CD4-positive, alpha-beta T cell treated with Interferon gamma for 1 hour (primary cell): ENCODE results near the gene SLC4A1AP.
"Not testable (repeated sequence)": the region's sequence is repeated elsewhere in the genome, so short reads cannot be mapped to it uniquely, and the experiment has no call there.

ENCODE experiments used
- DNase-seq: peaks from one replicate; pipeline ENCODE4 v3.0.0-alpha.2; 2020

The SLC4A1AP gene, protein sequence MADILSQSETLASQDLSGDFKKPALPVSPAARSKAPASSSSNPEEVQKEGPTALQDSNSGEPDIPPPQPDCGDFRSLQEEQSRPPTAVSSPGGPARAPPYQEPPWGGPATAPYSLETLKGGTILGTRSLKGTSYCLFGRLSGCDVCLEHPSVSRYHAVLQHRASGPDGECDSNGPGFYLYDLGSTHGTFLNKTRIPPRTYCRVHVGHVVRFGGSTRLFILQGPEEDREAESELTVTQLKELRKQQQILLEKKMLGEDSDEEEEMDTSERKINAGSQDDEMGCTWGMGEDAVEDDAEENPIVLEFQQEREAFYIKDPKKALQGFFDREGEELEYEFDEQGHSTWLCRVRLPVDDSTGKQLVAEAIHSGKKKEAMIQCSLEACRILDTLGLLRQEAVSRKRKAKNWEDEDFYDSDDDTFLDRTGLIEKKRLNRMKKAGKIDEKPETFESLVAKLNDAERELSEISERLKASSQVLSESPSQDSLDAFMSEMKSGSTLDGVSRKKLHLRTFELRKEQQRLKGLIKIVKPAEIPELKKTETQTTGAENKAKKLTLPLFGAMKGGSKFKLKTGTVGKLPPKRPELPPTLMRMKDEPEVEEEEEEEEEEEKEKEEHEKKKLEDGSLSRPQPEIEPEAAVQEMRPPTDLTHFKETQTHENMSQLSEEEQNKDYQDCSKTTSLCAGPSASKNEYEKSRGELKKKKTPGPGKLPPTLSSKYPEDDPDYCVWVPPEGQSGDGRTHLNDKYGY

GRCh38 chr2:27663285-27664153, at the start of gene SLC4A1AP, which contains the start of gene SUPT7L:
Gene SLC4A1AP (plus strand): TSS chr2:27663889. CDS start chr2:27663915, 26 bp downstream.
Gene SUPT7L (minus strand): TSS chr2:27663614. CDS start chr2:27662192, 1,422 bp downstream.
- DNase-seq, result peak; percentile 71

DNA sequence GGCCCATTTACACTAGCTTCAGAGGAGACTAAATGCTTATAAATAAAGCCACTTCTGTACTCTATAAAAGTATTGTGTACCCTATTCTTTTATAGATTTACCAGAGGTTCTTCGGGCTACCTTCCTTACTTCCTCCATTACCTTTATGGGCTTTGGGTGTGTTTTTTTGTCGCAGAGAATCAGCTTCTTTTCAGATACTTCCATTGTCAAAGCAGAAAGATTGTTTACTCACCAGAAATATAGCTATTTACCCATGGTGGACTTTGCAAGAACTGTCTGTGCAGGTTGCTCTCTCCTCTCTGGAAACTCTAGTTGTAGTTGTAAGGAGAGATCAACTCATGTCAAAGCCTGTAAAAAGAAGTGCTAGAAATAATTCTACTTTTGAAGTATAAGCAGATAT, 49.7 kb upstream of the SLC4A1AP start:
- no peak for DNase-seq

DNA sequence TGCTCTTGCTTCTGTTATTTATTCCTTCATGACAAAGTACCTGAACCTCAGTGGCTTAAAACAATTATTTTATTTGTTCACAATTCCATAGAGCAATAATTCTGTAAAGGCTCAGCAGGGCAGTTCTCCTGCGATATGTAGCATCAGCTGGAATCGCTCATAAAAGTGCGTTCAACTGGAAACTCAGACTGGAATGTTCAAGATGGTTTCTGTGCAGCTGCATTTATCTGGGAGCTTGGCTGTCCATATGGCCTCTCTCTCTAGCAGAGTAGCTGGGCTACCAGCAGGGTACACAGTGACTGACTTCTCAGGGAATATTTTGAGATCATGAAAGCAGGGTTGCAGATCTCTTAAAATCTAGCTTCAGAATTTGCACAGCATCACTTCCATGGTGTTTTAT, 48.4 kb upstream of the SLC4A1AP start:
- no peak for DNase-seq

DNA sequence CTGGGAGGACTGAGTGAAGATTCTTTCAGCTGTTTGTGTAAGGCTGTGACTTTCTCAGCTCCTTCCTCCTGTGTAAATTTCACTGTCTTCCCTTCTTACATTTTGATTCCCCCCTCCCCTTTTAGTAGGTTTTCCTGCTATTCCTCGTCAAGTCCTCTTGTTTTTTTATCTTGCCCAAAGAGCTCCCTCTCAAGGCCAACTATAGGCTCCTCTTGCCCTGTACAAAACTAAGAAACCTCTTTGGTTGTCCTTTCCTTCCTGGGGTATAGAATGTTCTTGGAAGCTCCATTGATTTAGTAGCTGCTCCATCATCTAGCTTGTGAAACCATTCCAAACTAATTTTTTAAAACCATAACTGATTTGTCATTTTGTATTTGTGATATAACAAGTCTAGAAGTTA, 42.2 kb upstream of the SLC4A1AP start:
- no peak for DNase-seq

GRCh38 chr2:27622921-27623384, 40.7 kb upstream of the SLC4A1AP start:
- no peak for DNase-seq

- no peak for DNase-seq
These were observed 38.7 kb upstream of the SLC4A1AP start for GRCh38 chr2:27624943-27625342.

GRCh38 chr2:27626323-27626722, 37.4 kb upstream of the SLC4A1AP start:
- not testable (repeated sequence) for DNase-seq

- not testable (repeated sequence) for DNase-seq
These were observed 36.8 kb upstream of the SLC4A1AP start for GRCh38 chr2:27626921-27627320.

GRCh38 chr2:27627963-27628766, 35.5 kb upstream of the SLC4A1AP start:
- peak; percentile 4 for DNase-seq

DNA sequence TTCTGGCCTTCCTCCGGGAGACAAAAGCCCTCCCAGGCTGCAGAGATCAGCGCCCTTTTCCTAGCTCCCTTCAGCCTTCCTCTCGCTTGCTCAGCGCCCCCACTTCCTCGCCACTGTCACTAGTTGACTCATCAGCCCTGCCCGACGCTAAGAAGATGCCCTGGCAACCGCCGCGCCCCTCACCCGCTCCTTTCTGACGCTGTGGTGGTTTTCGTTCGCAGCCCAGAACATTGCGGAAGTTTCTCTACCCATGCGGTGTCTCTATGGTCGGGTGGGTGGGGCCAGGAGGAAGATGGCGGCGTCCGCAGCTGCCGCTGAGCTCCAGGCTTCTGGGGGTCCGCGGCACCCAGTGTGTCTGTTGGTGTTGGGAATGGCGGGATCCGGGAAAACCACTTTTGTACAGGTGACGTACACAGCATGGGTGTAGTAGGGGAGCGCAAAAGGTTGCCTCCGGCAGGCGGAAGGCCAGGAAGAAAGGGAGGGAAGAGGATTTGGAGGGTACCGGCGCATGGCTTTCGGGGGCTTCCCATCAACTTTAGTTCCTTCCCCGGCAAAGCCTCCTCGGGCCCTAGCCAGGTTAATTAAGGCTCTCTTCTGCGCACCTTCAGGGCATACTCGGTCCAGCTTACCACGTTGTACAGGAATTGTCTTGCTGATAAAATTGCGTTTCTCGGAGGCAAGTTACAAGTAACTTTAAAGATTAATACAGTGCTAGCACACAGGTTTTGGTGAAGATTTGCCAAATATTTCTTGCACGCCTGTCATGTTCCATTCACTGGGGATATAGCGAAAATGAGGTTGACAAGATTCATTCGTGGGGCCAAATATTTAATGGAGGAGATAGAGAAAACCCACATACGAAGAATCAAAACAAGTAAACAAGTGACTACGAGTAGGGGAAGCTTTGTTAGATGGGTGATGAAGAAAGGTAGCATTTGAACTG, 34.7 kb upstream of the SLC4A1AP start, which contains the start of the genes CCDC121 and GPN1:
Gene CCDC121 (minus strand): TSS at position 246 of the 943 bp plus-strand sequence. CDS start 1,213 bp downstream, outside the sequence.
Gene GPN1 (plus strand): TSS at position 284 of the 943 bp plus-strand sequence. CDS start 9 bp downstream, at position 293.
- peak; percentile 92 for DNase-seq

GRCh38 chr2:27630257-27630656, 33.4 kb upstream of the SLC4A1AP start:
- not testable (repeated sequence) for DNase-seq

GRCh38 chr2:27634291-27634690, 29.4 kb upstream of the SLC4A1AP start:
- no peak for DNase-seq

GRCh38 chr2:27636766-27637165, 26.9 kb upstream of the SLC4A1AP start:
- no peak for DNase-seq

DNA sequence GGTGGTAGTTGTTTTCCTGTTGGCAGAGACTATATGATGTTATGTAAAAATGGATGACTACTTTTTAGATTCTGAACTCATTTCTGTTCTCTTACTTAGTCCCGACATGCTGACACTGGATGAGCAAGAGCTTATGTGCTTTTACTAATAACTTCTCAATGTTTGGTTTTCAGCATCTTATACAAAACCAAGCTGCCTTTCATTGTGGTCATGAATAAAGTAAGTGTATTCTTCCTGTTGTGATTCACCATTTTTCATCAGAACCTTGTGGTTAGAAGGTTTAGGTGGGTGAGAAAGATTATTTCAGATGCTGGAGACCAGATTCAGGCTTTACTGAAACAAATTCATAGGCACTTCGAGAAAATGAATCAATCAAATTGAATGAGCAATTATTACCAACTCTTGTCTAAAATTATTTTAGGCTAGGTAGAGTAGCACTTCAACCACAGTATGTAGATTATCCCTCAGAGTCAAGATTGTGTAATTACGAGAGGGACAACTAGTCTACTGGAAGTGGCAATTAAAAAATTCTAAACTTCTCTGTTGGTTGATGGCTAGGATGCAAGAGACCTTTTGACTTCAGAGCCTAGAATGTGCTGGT, 25.6 kb upstream of the SLC4A1AP start:
- DNase-seq, result no peak

GRCh38 chr2:27638709-27639108, 25.0 kb upstream of the SLC4A1AP start:
- no peak for DNase-seq

GRCh38 chr2:27640722-27641245, 22.9 kb upstream of the SLC4A1AP start:
- DNase-seq, result no peak

DNA sequence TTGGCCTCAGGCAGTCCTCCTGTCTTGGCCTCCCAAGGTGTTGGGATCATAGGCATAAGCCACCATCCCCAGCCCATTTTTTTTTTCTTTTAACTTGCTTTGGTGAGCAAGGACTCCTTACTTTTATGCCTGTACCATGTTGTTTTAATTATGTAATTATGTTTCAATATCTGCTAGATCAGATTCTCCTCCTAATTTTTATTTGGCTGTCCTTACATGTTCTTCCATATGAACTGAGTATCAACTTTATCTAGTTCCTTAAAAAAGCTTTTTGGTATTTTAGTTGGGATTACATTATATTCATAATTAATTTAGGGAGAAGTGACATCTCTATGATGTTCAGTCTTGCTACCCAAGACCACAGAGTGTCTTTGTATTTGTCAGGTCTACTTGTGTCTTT, 18.5 kb upstream of the SLC4A1AP start:
- no peak for DNase-seq

DNA sequence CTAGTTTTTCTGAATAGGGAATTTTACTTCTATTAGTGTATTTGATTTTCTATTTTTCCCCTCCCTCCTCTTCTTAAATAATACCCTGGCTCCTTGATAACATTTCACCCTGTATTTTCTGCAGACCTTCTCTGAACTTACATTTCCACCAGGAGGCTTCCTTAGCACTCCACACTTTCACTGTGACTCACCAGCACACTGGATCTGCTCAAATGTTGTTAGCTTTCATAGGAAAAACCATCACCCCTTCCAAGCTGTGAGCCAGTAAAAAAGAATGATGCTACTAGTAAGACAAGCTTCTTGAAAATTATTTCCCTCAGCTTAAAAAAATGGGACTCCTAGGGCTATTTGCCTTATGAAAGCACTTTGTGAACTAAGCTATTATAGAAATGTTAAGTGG, 16.4 kb upstream of the SLC4A1AP start:
- DNase-seq, result no peak

GRCh38 chr2:27647737-27648136, 16.0 kb upstream of the SLC4A1AP start:
- no peak for DNase-seq

DNA sequence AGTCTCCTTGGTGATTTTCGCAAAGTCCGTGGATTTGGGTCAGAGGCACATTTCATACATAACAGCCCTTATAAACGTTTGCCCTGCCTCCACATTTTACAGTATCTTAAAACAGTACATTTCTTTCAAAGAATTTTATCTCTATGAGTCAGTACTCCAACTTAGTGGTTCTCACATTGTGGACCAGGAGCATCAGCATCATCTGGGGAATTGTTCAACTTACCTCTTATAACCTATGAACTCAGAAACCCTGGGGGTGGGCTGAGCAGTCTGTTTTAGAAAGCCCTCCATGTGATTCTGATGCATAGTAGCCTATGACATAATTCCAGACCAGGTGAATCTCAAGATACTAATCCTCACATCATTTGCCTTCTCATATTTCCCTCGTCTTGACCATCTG, 12.6 kb upstream of the SLC4A1AP start:
- DNase-seq, result no peak
